ENCODE results near the gene CATSPER1.
A peak's percentile ranks its signal among the peaks of the same experiment; 100 is the strongest.

Gene CATSPER1

GRCh38 chr11:66026017-66026529 lies at the start of gene CATSPER1:
Gene CATSPER1, minus strand, starts transcription at chr11:66026479. Its CDS starts 100 bp downstream, at chr11:66026379.
- no peak for DNase-seq (ENCODE audit: low read depth)
- no peak for TF ChIP-seq CTCF (conservative IDR thresholded peaks at IDR 0.05; ENCODE audit: low read depth, low read length)
- no peak within 1 kb of the TSS for H3K4me3 ChIP-seq (ENCODE audit: low read depth, low read length)

- no peak for DNase-seq (ENCODE audit: low read depth)
- no peak overlapping the region for H3K4me3 ChIP-seq (ENCODE audit: low read depth, low read length)
- no peak for TF ChIP-seq CTCF (conservative IDR thresholded peaks at IDR 0.05; ENCODE audit: low read depth, low read length)
Observed at GRCh38 chr11:66075273-66075672, 49.0 kb upstream of the CATSPER1 start.

GRCh38 chr11:66073669-66074068 lies 47.4 kb upstream of the CATSPER1 start:
- DNase-seq (ENCODE audit: low read depth): no peak
- no peak for TF ChIP-seq CTCF (conservative IDR thresholded peaks at IDR 0.05; ENCODE audit: low read depth, low read length)
- no peak overlapping the region for H3K4me3 ChIP-seq (ENCODE audit: low read depth, low read length)

GRCh38 chr11:66072518-66072917 lies 46.2 kb upstream of the CATSPER1 start:
- no peak overlapping the region for H3K4me3 ChIP-seq (ENCODE audit: low read depth, low read length)
- TF ChIP-seq CTCF (conservative IDR thresholded peaks at IDR 0.05; ENCODE audit: low read depth, low read length): no peak

GRCh38 chr11:66072081-66072480 lies 45.8 kb upstream of the CATSPER1 start:
- peak overlapping the region; percentile 77 for H3K4me3 ChIP-seq (ENCODE audit: low read depth, low read length)
- TF ChIP-seq CTCF (conservative IDR thresholded peaks at IDR 0.05; ENCODE audit: low read depth, low read length): no peak
- DNase-seq (ENCODE audit: low read depth): no peak

More at GRCh38 chr11:66072518-66072917, 46.2 kb upstream of the CATSPER1 start:
- DNase-seq (ENCODE audit: low read depth): no peak

- no peak for TF ChIP-seq CTCF (conservative IDR thresholded peaks at IDR 0.05; ENCODE audit: low read depth, low read length)
- peak overlapping the region; percentile 77 for H3K4me3 ChIP-seq (ENCODE audit: low read depth, low read length)
- peak; percentile 31 for DNase-seq (ENCODE audit: low read depth)
Observed at GRCh38 chr11:66071381-66071801, 45.1 kb upstream of the CATSPER1 start.

Data from choroid plexus epithelial cell (primary cell).